ENCODE data around the gene IQCE.
"Not testable (repeated sequence)": the region's sequence is repeated elsewhere in the genome, so short reads cannot be mapped to it uniquely, and the experiment has no call there.

The IQCE gene

DNA sequence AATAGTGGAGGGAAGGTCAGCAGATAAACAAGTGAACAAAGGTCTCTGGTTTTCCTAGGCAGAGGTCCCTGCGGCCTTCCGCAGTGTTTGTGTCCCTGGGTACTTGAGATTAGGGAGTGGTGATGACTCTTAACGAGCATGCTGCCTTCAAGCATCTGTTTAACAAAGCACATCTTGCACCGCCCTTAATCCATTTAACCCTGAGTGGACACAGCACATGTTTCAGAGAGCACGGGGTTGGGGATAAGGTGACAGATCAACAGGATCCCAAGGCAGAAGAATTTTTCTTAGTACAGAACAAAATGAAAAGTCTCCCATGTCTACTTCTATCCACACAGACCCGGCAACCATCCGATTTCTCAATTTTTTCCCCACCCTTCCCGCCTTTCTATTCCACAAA lies 25.2 kb upstream of the IQCE start:
- DNase-seq (ENCODE audit: low read depth) = not testable (repeated sequence)

GRCh38 chr7:2534214-2534613 lies 24.6 kb upstream of the IQCE start:
- not testable (repeated sequence) for DNase-seq (ENCODE audit: low read depth)

- DNase-seq (ENCODE audit: low read depth) = not testable (repeated sequence)
Observed at GRCh38 chr7:2535872-2536627, 22.7 kb upstream of the IQCE start.

DNA sequence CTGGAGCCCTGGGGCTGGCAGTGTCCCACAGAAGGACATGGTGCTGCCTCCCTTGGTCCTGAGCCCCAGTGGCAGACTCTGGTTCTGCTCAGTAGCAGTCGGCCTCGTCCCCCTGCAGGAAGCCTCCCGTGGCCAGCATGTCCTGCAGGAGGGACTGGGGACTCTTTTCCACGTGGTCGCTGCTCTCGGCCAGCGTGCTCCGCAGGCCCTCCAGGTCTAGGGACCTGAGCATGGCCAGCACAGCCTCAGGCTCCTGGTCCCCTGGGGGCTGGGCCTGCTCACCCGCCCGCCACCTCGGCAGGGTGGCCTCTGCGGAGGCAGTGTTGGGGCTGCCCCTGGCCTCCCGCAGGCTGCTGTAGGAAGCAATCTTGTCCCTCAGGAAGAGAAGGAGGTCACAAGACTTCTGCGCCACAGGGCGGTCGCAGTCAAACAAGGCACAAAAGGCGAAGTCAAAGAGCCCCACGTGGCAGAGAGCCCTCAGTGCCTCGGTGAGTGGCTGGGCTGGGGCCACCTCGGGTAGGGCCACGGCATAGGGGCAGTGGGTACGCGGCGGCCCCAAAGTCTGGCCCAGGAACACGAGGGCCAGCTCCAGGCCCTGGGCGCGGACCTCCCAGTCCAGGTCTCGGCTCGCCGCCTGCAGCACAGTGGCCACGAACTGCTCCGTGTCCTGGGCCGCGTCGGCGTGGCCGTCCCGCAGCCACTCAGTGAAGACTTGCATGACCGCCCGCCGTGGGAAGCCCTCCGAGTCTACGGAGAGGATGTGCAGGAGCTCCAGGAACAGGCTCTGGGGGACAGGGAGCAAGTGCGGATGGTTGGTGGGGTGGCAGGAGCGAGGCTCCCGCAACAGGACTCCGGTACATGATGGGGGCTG lies 20.6 kb upstream of the IQCE start:
- no peak for DNase-seq (ENCODE audit: low read depth)

GRCh38 chr7:2539031-2539911 lies 19.5 kb upstream of the IQCE start:
- DNase-seq (ENCODE audit: low read depth) = no peak

GRCh38 chr7:2540133-2540532 lies 18.6 kb upstream of the IQCE start:
- no peak for DNase-seq (ENCODE audit: low read depth)

- DNase-seq (ENCODE audit: low read depth) = no peak
Observed at GRCh38 chr7:2540641-2541051, 18.1 kb upstream of the IQCE start.

DNA sequence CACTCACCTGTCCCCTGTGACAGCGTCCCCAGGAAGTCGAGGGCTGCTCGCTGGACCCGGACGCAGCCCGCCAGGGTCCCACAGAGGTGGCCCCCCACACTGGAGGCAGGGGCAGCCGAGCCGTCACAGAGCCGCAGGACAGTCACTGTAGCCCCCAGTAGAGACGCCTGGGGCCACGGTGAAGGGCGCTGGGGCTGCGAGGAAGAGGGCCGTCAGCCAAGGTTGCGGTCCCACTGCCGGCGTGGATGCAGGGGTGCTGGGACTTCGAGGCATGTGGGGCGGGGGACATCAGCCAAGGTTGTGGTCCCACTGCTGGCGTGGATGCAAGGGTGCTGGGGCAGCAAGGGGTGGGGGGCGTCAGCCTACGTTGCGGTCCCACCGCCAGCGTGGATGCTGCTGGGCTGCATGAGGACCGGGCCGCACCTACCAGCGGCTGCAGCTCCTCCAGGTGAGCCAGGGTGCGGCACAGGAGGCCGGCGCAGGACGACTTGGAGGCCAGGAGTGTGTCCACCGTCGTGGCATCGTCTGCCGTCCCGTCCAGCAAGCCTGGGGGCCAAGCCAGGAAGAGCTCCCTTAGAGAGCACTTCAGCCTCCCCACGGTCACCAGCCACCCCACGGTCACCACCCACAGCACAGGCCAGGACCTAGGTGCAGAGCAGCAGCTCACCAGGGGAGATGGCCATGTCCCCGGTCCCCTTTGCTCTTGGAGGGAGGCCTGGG lies 17.3 kb upstream of the IQCE start:
- no peak for DNase-seq (ENCODE audit: low read depth)

DNA sequence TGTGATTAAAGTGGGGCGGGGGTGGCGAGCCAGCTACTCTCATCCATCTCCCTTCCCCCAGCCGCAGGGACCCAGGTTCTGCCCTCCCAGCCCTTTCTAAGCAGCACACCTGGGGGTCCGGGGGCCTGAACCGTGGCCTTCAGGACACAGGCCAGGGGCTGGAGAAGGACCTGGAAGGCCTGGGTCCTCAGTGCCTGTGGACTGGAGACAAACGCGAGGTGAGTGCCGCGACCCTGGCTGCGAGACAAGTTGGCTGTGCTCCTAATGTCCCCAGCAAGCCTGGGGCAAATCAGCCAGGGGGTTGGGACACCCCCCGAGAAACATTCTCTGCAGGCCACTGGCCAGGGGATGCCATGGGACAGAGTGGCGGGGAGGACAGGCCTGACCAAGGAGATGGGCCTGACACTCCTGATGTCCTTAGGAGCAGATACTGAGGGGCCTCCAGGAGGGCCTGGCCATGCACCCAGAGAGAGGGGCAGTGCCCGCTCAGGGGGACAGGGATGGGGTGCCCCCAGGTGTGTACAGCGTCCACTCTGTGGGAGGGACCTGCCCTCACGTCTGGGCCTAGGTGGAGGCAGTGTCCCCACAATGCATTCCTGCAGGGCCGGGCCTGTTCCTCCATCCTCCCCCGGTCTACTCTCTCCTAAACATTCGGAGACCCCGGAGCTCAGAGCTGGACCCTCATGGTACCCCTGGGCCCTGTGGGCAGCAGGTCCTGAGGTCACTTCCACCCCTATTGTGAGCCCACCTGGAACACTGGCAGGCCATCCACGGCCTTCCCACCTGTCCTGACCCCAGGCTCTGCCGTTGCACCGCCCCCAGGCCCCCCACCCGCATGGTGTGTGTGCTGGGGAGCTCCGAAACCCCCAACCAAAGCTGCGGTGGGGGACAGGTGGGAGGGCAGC lies 16.5 kb upstream of the IQCE start:
- no peak for DNase-seq (ENCODE audit: low read depth)

GRCh38 chr7:2542916-2543871 lies 15.6 kb upstream of the IQCE start:
- DNase-seq (ENCODE audit: low read depth) = no peak

- no peak for DNase-seq (ENCODE audit: low read depth)
Observed at GRCh38 chr7:2544541-2545188, 14.1 kb upstream of the IQCE start.

DNA sequence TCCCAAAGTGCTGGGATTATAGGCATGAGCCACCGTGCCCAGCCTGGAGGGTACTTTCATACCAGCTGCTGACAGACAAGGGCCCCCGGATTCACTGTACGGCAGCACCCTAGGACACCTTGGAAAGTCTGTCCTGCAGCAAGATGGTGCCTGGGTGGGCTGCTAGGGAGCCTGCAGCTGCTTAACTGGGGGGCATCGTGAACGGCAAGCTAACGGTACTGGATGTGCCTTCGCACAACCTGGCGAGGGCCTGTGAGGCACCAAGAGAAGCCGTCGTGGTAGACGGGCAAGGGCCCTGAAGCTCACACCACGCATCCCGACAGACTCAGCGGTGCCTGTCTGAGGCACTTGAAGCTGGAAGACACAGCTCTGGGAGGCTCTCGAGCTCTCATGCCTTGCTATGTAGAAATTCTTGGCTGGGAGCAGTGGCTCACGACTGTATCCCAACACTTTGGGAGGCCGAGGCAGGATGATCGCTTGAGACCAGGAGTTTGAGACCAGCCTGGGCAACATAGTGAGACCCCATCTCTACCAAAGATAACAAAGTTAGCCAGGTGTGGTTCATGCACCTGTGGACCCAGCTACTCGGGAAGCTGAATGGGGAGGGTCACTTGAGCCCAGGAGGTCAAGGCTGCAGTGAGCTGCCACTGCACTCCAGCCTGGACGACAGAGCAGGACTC lies 12.9 kb upstream of the IQCE start:
- no peak for DNase-seq (ENCODE audit: low read depth)

DNA sequence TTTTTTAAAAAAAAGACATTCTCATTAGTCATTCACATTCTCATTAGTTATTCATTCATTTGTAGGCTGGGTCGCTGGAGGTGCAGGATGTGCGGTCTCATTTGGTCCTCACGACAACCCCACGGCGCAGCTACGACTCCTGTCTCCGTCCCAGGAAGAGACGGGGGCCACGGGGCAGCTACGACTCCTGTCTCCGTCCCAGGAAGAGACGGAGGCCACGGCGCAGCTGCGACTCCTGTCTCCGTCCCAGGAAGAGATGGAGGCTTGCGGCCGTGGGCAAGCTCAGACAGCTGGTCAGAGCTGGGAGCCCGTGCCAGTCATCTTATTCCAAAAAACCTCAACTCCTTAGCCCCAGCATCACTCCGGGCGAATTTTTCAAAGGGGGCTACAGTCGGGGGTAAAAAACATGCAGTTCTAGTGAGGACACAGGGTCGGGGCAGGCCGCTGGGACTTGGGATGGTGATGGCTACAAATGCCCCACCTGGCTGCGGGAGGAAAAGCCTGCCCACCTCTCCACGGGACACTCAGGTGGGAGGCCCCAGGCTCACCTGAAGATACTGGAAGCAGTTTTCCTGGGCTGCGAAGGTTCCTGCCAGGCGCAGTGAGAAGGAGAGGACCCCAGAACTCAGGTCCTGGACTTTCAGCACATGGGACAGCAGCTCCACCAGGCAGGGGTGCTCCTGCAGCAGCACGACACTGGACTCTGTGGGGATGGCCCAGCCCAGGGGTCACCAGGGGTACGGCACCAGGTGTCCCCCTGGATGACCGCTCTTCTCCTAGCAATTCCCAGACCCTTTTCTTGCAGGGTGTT lies 11.8 kb upstream of the IQCE start:
- DNase-seq (ENCODE audit: low read depth) = no peak

- DNase-seq (ENCODE audit: low read depth) = no peak
Observed at GRCh38 chr7:2551418-2551817, 7.4 kb upstream of the IQCE start.

DNA sequence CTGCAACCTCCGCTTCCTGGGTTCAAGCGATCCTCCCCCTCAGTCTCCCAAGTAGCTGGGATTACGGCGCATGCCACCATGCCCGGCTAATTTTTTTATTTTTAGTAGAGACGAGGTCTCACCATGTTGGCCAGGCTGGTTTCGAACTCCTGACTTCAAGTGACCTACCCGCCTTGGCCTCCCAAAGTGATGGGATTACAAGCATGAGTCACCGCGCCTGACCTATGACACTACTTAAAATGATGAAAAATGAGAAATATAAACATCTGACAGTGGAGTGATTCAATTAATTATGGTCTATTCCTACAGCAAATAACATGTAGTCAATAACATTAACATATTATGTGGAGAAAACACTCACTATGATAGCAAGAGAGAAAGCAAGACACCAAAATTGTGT lies 5.7 kb upstream of the IQCE start:
- DNase-seq (ENCODE audit: low read depth) = no peak

GRCh38 chr7:2553831-2554581 lies 4.8 kb upstream of the IQCE start:
- no peak for DNase-seq (ENCODE audit: low read depth)

- no peak for DNase-seq (ENCODE audit: low read depth)
Observed at GRCh38 chr7:2554661-2555111, 4.1 kb upstream of the IQCE start.
